Heart left ventricle (tissue), 16 donors: ENCODE data around the gene MAML2. TPM values are rescaled to one million over a fixed set of nuclear protein-coding genes. Genes with fewer than 3 reads are reported as not detected.

Experiments
- ATAC-seq, 4 donors: fragments of 200-7000 bp; cut with Tn5 transposase; one replicate each; pipeline ENCODE4 v1.9.1; 2020 to 2022; ENCODE audit warnings: moderate library complexity in 4 of 4, mild to moderate bottlenecking in 3 of 4, moderate number of reproducible peaks in 1 of 4
- DNase-seq, 5 donors: peaks; one replicate each; pipeline ENCODE4 v3.0.0-alpha.2; 2020
- H3K27ac ChIP-seq, 12 donors: fragments of 200-600 bp; sonication (generic) in 4 of 12; one replicate each; pipeline versions ENCODE4 v1.5.0 to v1.8.0; 2016 to 2022; ENCODE audit warnings: mild to moderate bottlenecking in 2 of 12
- H3K27me3 ChIP-seq, 9 donors: fragments of 200-600 bp; sonication (generic) in 2 of 9; one replicate each; pipeline versions ENCODE4 v1.5.1 to v1.8.0; 2016 to 2022; ENCODE audit warnings: mild to moderate bottlenecking in 3 of 9
- H3K36me3 ChIP-seq, 9 donors: fragments of 200-600 bp; sonication (generic) in 2 of 9; one replicate each; pipeline versions ENCODE4 v1.5.0 to v1.8.0; 2018 to 2022; ENCODE audit warnings: mild to moderate bottlenecking in 2 of 9
- H3K4me1 ChIP-seq, 12 donors: fragments of 200-600 bp; sonication (generic) in 4 of 12; one replicate each; pipeline versions ENCODE4 v1.5.0 to v1.8.0; 2016 to 2022; ENCODE audit warnings: mild to moderate bottlenecking in 3 of 12
- H3K4me3 ChIP-seq, 12 donors: fragments of 200-600 bp; sonication (generic) in 4 of 12; one replicate each; pipeline versions ENCODE4 v1.5.0 to v1.8.0; 2017 to 2022; ENCODE audit warnings: mild to moderate bottlenecking in 9 of 12, moderate library complexity in 4 of 12
- H3K9me3 ChIP-seq, 12 donors: fragments of 200-600 bp; sonication (generic) in 4 of 12; one replicate each; pipeline versions ENCODE4 v1.5.0 to v1.8.0; 2016 to 2022; ENCODE audit warnings: mild to moderate bottlenecking in 1 of 12
- CTCF ChIP-seq, 12 donors: fragments of 200-600 bp; sonication (generic) in 4 of 12; IDR thresholded peaks; one replicate each; pipeline versions ENCODE4 v1.5.0 to v1.8.0; 2018 to 2022; ENCODE audit warnings: antibody characterized with exemption in 12 of 12, mild to moderate bottlenecking in 5 of 12
- POLR2A ChIP-seq, 2 donors: fragments of 450-650 bp; IDR thresholded peaks; one replicate each; pipeline ENCODE4 v1.6.1; 2017; ENCODE audit warnings: antibody characterized with exemption in 2 of 2, mild to moderate bottlenecking in 2 of 2, moderate library complexity in 2 of 2
- WGBS, 4 donors: extraction: QIAGEN DNeasy Blood & Tissue Kit in 2 of 4; methylation state at CpG; one replicate each; pipeline versions ENCODE4 v1.1.5 to v1.1.7; 2013 to 2018; 5-methylcytosine and 5-hydroxymethylcytosine counted together
- intact Hi-C, 10 donors: fragments of 100-400 bp; cut with DNase I; formaldehyde crosslinking; loops; one replicate each; pipeline versions ENCODE4 v1.11.1 to v1.14.2; 2022
- polyA plus RNA-seq, 2 donors: library from polyadenylated mRNA; stranded (reverse); fragments of 200-250 nt; gene quantifications; one replicate each; pipeline ENCODE4 v1.2.3, GENCODE V29; 2013
- total RNA-seq, 9 donors: library from RNA; depleted of rRNA in 2 of 9; stranded (reverse); fragments of >200 nt in 2 of 9; fragmentation: NEBNext Ultra II Directional in 3 of 9; extraction: Animal tissue kit (Norgen Biotek cat#: 25700) in 3 of 9; gene quantifications; one replicate each; pipeline versions ENCODE4 v1.1.0 to v1.2.4, GENCODE V29; 2016 to 2023
- donor health status: ischemic (EF 13 %, LVEDD 7.1; RV severe dilation, severe dysfunction).
- donor health status: healthy with polysubstance abuse.
- donor health status: DM: no; HTN: yes; CAD: no.
- donor health status: DM: no; HTN: no; CAD: no.
- donor health status: ischemic (EF 25% LVEDD 6.9; RV normal size, moderate dysfunction).
- donor health status: ischemic (EF 25% LVEDD 5.7; RV mildly dilated, moderate dysfunction).
- donor health status: healthy.
- donor health status: DM: yes; HTN: yes; CAD: no.
- donor health status: ischemic (EF 35%, LVEDD 5.7; RV mildly dilated, moderate dysfunction).
- donor health status: nonischemic (EF 11% LVEDD 7.7; RV severe dilation, severe dysfunction).
- donor health status: DM: yes; HTN: yes; CAD: no.
- donor health status: PGD.
- donor health status: ischemic (EF 29% LVEDD 5.4; RV normal size, mild dysfunction).
- donor health status: nonischemic (EF 23%, LVEDD 6.1; RV moderate dilation, normal function).

Gene MAML2
- total and polyA plus RNA-seq, 11 donors = 1.3 to 10.8 (median 4.8) TPM

DNA sequence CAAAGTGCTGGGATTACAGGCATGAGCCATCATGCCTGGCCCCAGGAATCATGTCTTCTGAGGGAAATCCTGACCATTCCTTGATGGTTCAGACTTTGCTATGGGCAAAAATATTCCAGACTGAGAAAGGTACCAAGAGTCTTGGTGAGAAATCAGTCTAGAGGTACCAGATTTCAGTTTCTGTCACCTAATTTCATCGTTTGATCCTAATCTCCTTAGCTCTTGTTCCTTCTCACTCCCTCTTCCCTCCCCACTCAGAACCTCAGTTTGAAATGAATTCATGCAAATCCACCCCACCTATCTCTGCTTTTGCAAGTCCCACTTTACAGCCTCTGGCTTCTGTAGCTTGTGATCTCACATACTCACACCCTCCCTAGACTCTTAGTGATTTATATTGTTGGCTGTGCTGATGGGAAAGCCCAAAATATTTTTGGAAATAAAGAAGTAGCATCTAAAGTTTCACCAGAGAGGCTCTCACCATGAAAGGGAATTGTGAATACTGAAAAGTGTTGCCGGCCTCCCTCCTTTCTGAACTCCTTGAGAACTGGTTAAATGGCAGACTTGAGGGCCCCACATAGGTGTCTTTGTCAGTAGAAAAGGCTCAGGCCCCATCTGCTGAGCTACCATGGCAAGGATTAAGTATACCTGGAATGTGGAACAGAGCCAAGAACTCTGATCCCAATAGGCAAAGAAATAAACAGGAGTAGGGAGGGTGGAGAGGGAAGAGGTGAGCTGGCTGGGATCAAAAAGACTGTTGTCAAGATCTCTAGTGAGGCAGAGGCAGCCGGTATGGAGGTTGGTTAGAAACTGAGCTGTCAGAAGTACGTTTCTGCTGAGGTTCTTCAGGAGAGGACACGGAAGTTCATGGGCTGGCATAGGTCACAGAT, 228.6 kb downstream of the MAML2 start:
- intact Hi-C loops = no loop called here

DNA sequence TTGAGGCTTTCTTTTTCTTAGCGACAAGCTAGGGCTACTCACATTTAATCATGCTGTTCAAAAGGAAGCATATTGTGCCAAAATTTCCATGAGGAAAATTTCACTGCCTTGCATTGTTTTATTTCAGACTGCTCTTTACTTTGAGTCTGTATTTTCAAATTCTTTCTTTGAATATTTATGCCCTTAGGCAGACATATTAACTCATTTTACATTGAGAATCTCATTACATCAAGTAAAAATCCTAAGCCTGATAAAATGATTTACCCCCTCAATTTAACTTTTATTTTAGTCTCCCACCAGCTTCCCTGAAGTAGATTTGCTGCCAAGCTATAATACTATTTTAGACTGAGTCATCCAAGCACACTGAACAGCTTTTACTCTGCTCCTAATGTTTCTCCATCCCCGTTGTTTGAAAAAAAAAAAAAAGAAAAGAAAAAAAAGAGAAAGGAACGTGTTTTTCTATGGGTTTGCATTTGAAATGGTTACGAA, 229.8 kb downstream of the MAML2 start:
- TF ChIP-seq POLR2A (IDR thresholded peaks at IDR 0.05) (no peak), CTCF (IDR thresholded peaks at IDR 0.05) (no peak)
- Histone ChIP-seq H3K27ac (peak overlapping the region in 11 of 12 donors; percentile 15 to 76 (median 65)), H3K4me1 (peaks cover 0 to 29% (median 13%) of the 10 kb centered on the region in 12 donors), H3K9me3 (no peaks in the 10 kb centered on the region), H3K27me3 (no peaks in the 10 kb centered on the region), H3K4me3 (peak overlapping the region in 2 of 12 donors; percentile 7 to 23), H3K36me3 (no peaks in the 10 kb centered on the region)
- DNase-seq (no peak), ATAC-seq (peak in 2 of 4 donors; percentile 75 to 87)
- WGBS, 4 donors = 37 to 53% (median 38%) methylated on average over 4 of the region's 4 CpGs
- intact Hi-C loops = no loop called here

More for the DNA sequence above, 228.6 kb downstream of the MAML2 start:
- H3K9me3 ChIP-seq = no peaks in the 10 kb centered on the region
- ATAC-seq (no peak), DNase-seq (no peak)
- peaks cover 0 to 29% (median 13%) of the 10 kb centered on the region in 12 donors for H3K4me1 ChIP-seq
- H3K27me3 ChIP-seq = no peaks in the 10 kb centered on the region
- H3K4me3 ChIP-seq = no peak overlapping the region
- WGBS, 4 donors = 89 to 94% (median 92%) methylated on average over 5 of the region's 5 CpGs
- no peak for TF ChIP-seq CTCF (IDR thresholded peaks at IDR 0.05)
- TF ChIP-seq POLR2A (IDR thresholded peaks at IDR 0.05) = no peak
- peak overlapping the region in 7 of 12 donors; percentile 24 to 76 (median 69) for H3K27ac ChIP-seq
- no peaks in the 10 kb centered on the region for H3K36me3 ChIP-seq

GRCh38 chr11:96112192-96113128, 230.5 kb downstream of the MAML2 start:
- TF ChIP-seq CTCF (IDR thresholded peaks at IDR 0.05) = no peak
- TF ChIP-seq POLR2A (IDR thresholded peaks at IDR 0.05) = no peak
- Histone ChIP-seq H3K27ac (peak overlapping the region in 11 of 12 donors; percentile 15 to 76 (median 65)), H3K9me3 (no peaks in the 10 kb centered on the region), H3K4me3 (no peak overlapping the region), H3K4me1 (peaks cover 0 to 29% (median 13%) of the 10 kb centered on the region in 12 donors), H3K36me3 (no peaks in the 10 kb centered on the region), H3K27me3 (no peaks in the 10 kb centered on the region)
- ATAC-seq = peak in 3 of 4 donors; percentile 26 to 59 (median 32)
- WGBS, 4 donors = 56 to 81% (median 72%) methylated on average over 5 of the region's 5 CpGs
- intact Hi-C loops = no loop called here
- no peak for DNase-seq
